Measurements from ENCODE around the gene TMEM120A.

The TMEM120A gene

DNA sequence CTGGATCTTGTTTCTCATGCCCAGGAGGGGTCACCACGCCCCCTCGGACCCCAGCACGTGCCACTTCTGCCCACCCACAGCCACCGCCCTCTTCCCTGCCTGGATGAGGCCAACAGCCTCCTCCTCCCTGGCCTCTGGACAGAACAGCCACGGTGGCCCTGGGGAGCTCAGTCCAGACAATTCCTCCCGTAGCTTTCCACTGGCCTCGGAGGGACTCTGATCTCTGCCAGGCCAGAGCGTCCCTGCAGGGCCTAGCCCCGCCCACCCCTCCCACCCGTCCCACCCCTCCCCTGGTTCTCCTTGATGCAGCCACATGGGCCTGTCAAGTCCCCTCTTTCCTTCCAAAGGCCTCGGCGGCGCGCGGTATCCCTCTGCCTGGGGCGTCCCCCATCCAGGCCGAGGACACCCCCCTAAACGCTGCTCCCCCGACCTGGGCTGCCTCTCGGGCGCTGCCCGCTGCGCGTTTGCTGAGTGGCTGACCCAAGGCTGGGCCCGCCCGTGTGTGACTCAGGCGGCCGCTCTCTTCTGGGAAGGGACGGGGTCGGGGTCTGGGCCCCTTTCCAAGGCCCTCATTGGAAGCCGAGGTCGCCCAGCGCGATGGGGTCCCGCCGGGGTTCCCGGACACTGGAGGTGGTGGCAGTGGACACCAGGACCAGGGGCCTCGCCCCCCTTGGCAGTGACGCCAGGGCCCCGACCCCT lies 557 bp downstream of the TMEM120A start:
- no peak for FAIRE-seq

- no peak for FAIRE-seq
These were observed 2.2 kb downstream of the TMEM120A start for GRCh38 chr7:75992083-75992755.

- FAIRE-seq, result no peak
These were observed 2.8 kb downstream of the TMEM120A start for GRCh38 chr7:75991531-75992082.

GRCh38 chr7:75989500-75990388 lies 4.7 kb downstream of the TMEM120A start:
- no peak for FAIRE-seq

- no peak for FAIRE-seq
These were observed 5.6 kb downstream of the TMEM120A start for GRCh38 chr7:75988568-75989499.

DNA sequence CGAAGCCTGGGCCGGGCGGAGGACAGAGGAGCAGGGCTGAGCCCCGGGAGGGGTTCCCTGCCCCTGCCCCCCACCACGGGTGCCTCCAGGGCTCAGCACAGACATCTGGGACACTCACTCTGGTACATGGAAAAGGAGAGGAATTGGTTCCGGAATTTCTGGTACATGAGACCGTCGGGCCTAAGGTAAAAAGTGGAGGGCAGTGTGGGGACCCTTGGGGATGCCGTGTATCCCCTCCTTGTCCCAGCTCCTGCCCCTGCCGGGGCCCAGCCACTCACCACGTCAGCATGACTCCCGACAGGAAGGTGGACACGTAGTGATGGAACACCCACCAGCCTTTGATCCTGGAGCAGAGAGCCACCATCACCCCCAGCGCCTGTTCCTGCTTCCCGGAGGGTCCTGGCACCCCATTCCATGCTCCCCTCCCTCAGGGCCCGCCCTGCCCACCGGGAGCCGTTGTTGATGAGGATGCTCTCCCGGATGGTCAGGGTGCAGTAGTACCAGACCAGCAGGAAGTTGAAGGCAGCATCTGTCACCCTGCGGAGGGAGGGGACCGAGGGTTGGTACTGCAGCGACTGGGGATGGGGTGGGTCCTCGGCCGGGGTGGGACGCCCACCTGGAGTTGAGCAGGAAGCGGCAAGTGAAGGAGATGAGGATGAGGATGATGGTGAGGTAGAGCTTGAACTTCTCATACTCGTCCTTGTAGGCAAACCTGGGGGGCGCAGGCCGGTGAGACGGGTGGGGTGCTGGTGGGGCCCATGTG lies 6.4 kb downstream of the TMEM120A start:
- FAIRE-seq, result no peak

DNA sequence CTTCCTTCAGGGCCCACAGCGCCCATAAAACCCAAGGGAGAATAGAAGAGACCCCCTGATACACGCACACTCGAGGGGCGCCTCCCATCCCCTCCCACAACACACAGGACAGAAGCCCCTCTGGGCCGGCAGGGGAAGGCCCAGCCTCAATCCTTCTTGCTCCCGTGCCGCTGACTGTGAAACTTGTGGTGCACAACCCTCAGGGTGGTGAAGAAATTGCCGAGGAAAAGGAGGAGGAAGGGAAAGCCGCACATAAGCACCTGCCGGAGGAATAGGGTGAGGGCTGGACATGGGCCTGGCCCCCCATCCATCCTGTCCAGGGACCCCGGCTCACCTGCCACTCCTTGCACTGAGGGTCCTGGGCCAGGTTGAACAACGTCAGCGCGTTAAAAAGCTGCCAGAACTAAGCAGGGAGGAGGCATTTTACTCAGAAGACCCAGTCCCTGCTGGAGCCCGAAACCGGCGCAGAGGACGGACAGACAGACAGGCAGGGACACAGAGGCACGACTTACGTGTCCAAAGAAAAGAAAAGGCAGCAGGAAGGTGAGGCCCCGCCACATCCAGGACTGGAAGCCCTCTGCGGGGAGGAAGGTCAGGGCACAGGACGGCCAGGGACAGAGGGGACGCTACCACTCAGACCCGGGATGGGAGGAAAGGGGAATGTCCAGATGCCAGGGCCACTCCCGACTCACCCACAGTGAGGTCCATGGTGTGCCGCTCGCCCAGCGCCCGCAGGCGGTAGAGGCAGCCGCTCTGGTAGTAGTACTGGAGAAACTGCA lies 7.2 kb downstream of the TMEM120A start:
- FAIRE-seq, result no peak

DNA sequence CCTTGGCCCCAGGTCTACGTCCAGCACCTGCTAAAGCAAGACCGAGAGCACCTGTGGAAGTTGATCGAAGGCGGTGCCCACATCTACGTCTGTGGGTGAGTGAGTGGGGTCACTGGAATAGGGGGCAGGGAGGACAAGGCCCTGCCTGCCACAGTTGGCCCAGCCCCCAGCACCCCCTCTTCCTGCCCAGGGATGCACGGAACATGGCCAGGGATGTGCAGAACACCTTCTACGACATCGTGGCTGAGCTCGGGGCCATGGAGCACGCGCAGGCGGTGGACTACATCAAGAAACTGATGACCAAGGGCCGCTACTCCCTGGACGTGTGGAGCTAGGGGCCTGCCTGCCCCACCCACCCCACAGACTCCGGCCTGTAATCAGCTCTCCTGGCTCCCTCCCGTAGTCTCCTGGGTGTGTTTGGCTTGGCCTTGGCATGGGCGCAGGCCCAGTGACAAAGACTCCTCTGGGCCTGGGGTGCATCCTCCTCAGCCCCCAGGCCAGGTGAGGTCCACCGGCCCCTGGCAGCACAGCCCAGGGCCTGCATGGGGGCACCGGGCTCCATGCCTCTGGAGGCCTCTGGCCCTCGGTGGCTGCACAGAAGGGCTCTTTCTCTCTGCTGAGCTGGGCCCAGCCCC lies 8.1 kb downstream of the TMEM120A start:
- no peak for FAIRE-seq

GRCh38 chr7:75985518-75986146 lies 8.8 kb downstream of the TMEM120A start:
- FAIRE-seq, result no peak

- FAIRE-seq, result no peak
These were observed 9.3 kb downstream of the TMEM120A start for GRCh38 chr7:75985009-75985517.

GRCh38 chr7:75984130-75985008 lies 10.0 kb downstream of the TMEM120A start:
- no peak for FAIRE-seq

DNA sequence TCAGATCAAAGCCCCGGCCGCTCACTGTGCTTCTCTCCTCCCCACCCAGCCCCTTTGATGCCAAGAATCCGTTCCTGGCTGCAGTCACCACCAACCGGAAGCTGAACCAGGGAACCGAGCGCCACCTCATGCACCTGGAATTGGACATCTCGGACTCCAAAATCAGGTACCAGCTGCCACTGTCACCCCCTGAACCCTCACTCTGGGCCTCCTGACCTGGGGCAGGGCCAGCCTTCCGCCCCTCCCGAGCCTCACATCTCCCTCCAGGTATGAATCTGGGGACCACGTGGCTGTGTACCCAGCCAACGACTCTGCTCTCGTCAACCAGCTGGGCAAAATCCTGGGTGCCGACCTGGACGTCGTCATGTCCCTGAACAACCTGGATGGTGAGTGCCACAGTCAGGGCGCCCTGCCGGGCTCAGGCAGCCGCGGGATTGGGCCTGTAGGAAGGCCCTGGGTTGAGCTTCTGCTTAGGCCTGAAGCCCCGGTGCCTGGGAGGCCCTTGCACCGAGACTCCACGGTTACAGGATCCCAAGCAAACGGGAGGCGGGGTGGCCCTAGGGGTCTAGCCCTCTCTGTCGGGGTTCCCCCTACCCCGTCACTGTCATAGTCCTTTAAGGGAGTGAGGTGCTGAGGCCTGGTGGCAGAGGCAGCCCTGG lies 10.8 kb downstream of the TMEM120A start:
- FAIRE-seq, result no peak

DNA sequence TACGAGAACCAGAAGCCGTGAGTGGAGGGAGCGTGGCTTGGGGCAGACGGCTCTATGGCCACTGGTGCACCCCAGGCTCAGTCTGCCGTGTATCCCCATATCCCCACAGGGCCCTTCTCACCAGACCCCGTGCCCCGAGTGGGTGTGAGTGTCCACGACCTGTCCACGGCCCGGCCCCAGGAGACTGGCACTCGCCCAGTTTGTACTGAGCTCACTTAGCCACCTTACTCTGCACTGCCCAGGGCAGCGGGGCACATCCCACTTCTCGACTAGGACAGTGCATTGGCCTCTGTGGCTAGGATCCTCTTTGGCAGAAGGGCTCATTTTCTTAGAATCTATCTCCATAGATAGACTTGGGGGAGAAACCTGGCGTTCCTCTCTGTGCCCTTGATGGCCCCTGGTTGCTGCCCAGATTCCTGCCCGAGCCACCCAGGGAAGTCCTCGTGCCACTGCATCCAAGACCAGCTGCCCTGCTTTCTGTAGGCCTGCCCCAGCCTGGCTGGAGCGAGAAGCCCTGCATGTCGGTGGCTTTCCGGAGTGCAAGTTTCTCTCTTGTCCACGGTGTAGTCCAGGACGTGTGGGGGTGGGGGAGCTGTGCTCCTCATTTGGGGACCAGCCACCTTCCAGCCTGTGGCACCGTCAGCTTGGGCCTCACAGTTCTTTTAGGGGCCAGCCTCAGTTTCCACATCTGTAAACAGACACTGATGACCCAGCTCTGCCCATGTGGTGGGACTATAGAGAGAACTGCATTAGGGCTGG lies 11.9 kb downstream of the TMEM120A start:
- no peak for FAIRE-seq

GRCh38 chr7:75981453-75982305 lies 12.7 kb downstream of the TMEM120A start:
- FAIRE-seq, result no peak

DNA sequence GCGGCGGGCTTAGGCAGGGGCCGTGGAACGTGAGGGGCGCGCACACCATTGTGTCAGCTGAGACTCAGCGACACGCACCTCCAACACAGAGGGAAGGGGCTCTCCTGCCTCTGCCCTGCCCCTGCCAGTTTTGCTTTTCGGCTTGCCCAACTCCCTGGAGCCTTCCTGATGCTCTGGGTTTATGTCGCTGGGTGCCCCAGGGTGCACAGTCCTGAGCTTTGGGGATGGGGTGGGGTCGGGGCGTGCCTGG lies 13.3 kb downstream of the TMEM120A start:
- no peak for FAIRE-seq
